Colonic mucosa (tissue), 4 donors: ENCODE data around the gene LAMC1. TPM values are rescaled to one million over a fixed set of nuclear protein-coding genes. Genes with fewer than 3 reads are reported as not detected.
"Not testable (repeated sequence)": the region's sequence is repeated elsewhere in the genome, so short reads cannot be mapped to it uniquely, and the experiment has no call there.

Experiments
- DNase-seq: peaks from one replicate; pipeline ENCODE4 v3.0.0-alpha.2; 2020
- H3K27ac ChIP-seq: fragments of 200-600 bp; one replicate; pipeline ENCODE4 v1.8.0; 2021
- H3K27me3 ChIP-seq: fragments of 200-600 bp; one replicate; pipeline ENCODE4 v1.8.0; 2021
- H3K36me3 ChIP-seq: fragments of 200-600 bp; one replicate; pipeline ENCODE4 v1.8.0; 2021
- H3K4me1 ChIP-seq: fragments of 200-600 bp; one replicate; pipeline ENCODE4 v1.8.0; 2021; ENCODE audit warnings: mild to moderate bottlenecking
- H3K4me3 ChIP-seq: fragments of 200-600 bp; one replicate; pipeline ENCODE4 v1.8.0; 2021
- H3K9ac ChIP-seq, 2 donors: one replicate each; pipeline ENCODE4 v1.7.0; 2013; ENCODE audit warnings: control low read depth in 2 of 2, low read depth in 2 of 2, low read length in 2 of 2
- H3K9me3 ChIP-seq: fragments of 200-600 bp; one replicate; pipeline ENCODE4 v1.8.0; 2021
- CTCF ChIP-seq: fragments of 200-600 bp; IDR thresholded peaks from one replicate; pipeline ENCODE4 v1.8.0; 2022; ENCODE audit warnings: antibody characterized with exemption, mild to moderate bottlenecking
- intact Hi-C: fragments of 100-400 bp; cut with DNase I; formaldehyde crosslinking; loops from one replicate; pipeline ENCODE4 v1.14.1; 2022
- total RNA-seq, 2 donors: library from RNA; stranded (reverse); fragmentation: NEBNext Ultra II Directional in 1 of 2; extraction: Animal tissue kit (Norgen Biotek cat#: 25700) in 1 of 2; gene quantifications; one replicate each; pipeline ENCODE4 v1.2.1, GENCODE V29; 2021
- donor health status: healthy.
- donor health status: DM: no; HTN: no; CAD: no.
- donor health status: DM: no; HTN: no; CAD: no.

The LAMC1 gene
- total RNA-seq, 2 donors from 2014 or later, result 28.0 to 54.6 TPM

- Histone ChIP-seq H3K4me1 (no peaks in the 10 kb centered on the region), H3K4me3 (no peak overlapping the region), H3K9me3 (no peaks in the 10 kb centered on the region), H3K36me3 (no peaks in the 10 kb centered on the region), H3K9ac (no peak overlapping the region), H3K27ac (no peak overlapping the region), H3K27me3 (no peaks in the 10 kb centered on the region)
- intact Hi-C loops, result no loop called here
- DNase-seq, result no peak
- no peak for TF ChIP-seq CTCF
These were observed 29.6 kb downstream of the LAMC1 start for GRCh38 chr1:183052861-183053260.

DNA sequence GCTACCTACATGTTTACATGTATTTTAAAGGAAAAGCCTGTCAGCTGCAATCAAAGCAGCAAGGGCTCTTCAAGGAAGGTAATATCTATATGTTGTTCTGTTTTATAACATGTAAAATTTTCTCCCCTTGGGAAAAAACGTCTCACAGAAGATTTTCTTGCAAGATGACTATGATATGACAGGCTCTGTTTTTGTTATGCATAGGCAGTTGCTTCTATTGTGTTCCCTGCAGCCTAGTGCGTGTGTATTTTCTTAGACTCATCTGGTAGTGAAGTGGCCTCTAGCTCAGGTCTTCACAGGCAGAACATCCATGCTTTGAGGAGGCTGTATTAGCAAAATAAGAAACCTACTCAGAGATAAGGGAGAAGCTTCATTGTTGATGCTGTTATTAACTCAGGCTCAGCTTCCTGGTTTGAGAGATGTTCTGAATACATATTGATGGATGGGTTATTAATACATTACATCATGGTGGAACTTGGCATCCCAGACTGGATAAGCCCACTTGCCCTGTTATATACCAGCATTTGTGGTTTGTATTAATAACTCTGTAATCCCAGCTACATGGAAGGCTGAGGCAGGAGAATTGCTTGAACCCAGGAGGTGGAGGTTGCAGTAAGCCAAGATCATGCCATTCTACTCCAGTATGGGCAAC lies 35.8 kb downstream of the LAMC1 start:
- no peak for DNase-seq
- Histone ChIP-seq H3K4me1 (no peaks in the 10 kb centered on the region), H3K36me3 (no peaks in the 10 kb centered on the region), H3K27me3 (no peaks in the 10 kb centered on the region), H3K9me3 (no peaks in the 10 kb centered on the region), H3K27ac (no peak overlapping the region), H3K4me3 (no peak overlapping the region), H3K9ac (no peak overlapping the region)
- no peak for TF ChIP-seq CTCF
- intact Hi-C loops, result no loop called here

- no peaks in the 10 kb centered on the region for H3K4me1 ChIP-seq
These were observed 38.0 kb downstream of the LAMC1 start for GRCh38 chr1:183061194-183061593.

DNA sequence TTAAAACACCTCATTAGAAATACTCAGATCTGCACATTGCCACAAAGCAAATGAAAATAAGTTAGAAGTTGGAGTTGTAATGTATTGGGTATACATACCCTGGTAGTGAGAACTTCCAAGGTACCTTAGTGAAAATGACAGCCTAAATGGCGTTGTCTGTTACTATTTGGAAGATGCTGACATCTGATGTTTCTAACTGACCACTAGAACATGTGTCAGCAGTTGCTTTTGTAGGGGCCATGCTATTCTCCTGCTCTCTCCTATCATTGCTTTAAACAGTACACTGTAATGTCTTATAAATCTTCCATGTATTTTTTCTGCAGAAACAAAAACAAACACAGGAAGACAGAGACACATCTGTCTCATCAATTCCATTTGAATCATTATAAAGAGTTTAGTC lies 40.1 kb downstream of the LAMC1 start:
- no peak for TF ChIP-seq CTCF
- no peak overlapping the region for H3K27ac ChIP-seq
- H3K36me3 ChIP-seq, result no peaks in the 10 kb centered on the region
- H3K4me3 ChIP-seq, result no peak overlapping the region
- intact Hi-C loops, result no loop called here
- no peak for DNase-seq
- no peaks in the 10 kb centered on the region for H3K4me1 ChIP-seq
- H3K27me3 ChIP-seq, result no peaks in the 10 kb centered on the region
- no peaks in the 10 kb centered on the region for H3K9me3 ChIP-seq
- H3K9ac ChIP-seq, result no peak overlapping the region

More at GRCh38 chr1:183061194-183061593, 38.0 kb downstream of the LAMC1 start:
- Histone ChIP-seq H3K9me3 (no peaks in the 10 kb centered on the region), H3K27me3 (no peaks in the 10 kb centered on the region), H3K36me3 (no peaks in the 10 kb centered on the region), H3K27ac (no peak overlapping the region), H3K9ac (no peak overlapping the region), H3K4me3 (no peak overlapping the region)
- intact Hi-C loops, result no loop called here
- DNase-seq, result no peak
- no peak for TF ChIP-seq CTCF

- no peak overlapping the region for H3K27ac ChIP-seq
- no peak overlapping the region for H3K9ac ChIP-seq
- H3K4me1 ChIP-seq, result peaks cover 3% of the 10 kb centered on the region
These were observed 42.0 kb downstream of the LAMC1 start for GRCh38 chr1:183065168-183065706.

GRCh38 chr1:183066432-183066831 lies 43.2 kb downstream of the LAMC1 start:
- intact Hi-C loops, H3K9me3 ChIP-seq, H3K36me3 ChIP-seq, H3K27me3 ChIP-seq, H3K4me1 ChIP-seq, H3K27ac ChIP-seq, H3K4me3 ChIP-seq, DNase-seq, H3K9ac ChIP-seq: not testable (repeated sequence)

More at GRCh38 chr1:183065168-183065706, 42.0 kb downstream of the LAMC1 start:
- no peak for DNase-seq
- Histone ChIP-seq H3K27me3 (no peaks in the 10 kb centered on the region), H3K36me3 (no peaks in the 10 kb centered on the region), H3K4me3 (no peak overlapping the region), H3K9me3 (no peaks in the 10 kb centered on the region)
- TF ChIP-seq CTCF, result no peak
- intact Hi-C loops, result no loop called here
